CD4-positive, alpha-beta T cell treated with Interleukin-17A for 4 hours (primary cell): ENCODE results near the gene HBD.
"Not testable (repeated sequence)": the region's sequence is repeated elsewhere in the genome, so short reads cannot be mapped to it uniquely, and the experiment has no call there.

Experiments used
- DNase-seq: peaks from one replicate; pipeline ENCODE4 v3.0.0-alpha.2; 2020; ENCODE audit warnings: mixed read lengths

Gene HBD

DNA sequence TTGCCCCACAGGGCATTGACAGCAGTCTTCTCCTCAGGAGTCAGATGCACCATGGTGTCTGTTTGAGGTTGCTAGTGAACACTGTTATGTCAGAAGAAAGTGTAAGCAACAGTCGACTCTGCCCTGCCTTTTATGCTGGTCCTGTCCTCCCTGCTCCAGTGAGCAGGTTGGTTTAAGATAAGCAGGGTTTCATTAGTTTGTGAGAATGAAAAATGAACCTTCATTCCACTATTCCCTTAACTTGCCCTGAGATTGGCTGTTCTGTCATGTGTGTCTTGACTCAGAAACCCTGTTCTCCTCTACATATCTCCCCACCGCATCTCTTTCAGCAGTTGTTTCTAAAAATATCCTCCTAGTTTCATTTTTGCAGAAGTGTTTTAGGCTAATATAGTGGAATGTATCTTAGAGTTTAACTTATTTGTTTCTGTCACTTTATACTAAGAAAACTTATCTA is at the start of gene HBD:
Gene HBD, minus strand, starts transcription at position 103 of the 454 bp plus-strand sequence. Its CDS starts 50 bp downstream, at position 53.
- DNase-seq = no peak

DNA sequence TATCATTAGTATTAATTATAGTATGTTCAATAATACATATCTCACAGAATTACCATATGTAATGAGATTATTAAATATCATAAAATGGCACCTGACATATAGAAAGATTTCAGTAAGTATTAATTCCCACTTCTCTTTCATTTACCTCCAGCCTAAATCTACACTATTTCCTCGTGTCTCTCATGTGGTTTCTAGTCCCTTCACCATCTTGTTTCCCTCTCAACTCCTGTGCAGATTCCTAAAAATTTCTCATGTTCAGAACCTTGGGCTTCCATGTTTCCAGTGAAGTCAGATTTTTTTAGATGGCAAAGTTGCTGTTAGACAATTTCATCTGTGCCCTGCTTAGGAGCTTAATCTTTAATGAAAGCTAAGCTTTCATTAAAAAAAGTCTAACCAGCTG is 49.6 kb upstream of the HBD start:
- DNase-seq = no peak

DNA sequence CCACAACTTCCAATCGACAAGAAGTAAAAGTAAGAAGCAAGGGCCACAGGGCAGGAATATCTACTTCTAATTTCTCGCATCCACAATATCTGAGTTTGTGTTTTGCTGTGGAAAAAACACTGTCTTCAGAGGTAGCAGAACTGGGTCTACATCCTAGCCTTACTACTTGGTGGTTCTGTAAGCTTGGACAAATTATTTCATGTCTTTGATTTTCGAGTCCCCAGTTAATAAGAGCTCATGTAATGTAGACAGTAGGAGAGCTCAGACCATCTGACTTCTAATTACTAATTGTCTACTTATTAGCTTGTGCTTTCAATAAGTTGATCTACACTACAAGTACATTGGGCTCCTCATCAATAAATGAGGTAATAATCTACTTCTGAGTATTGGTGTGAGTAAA is 48.8 kb upstream of the HBD start:
- DNase-seq = no peak

DNA sequence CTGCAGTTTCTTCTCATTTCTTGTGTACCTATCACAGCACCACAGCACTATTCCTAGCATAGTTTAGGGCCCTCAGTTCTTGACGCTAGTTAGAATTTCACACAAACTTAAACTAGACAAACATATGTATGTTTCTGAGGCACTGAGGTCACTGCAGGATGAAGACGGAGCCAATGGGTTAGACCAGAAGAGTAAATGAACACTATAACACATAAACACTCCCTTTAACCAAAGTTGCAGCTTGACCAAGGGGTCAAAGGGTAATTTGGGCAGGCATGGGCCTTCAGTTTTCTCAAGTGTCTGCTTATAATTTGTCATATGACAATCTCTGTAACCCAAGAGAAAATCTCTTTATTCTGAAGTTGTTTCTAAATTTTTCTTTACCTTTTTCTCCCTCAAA is 48.3 kb upstream of the HBD start:
- no peak for DNase-seq

DNA sequence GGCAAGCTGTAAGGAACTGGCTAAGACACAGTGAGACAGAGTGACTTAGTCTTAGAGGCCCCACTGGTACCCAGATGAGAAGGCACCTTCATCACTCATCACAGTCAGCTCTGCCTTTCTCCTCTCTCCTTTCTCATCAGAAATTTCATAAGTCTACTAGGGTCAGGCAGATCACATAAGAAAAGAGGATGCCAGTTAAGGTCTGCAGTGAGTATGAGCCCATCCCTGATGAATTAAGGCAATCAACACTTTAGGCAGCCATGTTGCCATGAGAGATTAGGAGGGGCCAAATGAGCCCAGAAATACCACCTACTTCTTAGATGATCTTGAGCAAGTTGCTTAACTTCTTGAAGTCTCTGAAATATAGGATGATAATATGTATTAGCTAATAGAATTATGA is 47.3 kb upstream of the HBD start:
- no peak for DNase-seq

DNA sequence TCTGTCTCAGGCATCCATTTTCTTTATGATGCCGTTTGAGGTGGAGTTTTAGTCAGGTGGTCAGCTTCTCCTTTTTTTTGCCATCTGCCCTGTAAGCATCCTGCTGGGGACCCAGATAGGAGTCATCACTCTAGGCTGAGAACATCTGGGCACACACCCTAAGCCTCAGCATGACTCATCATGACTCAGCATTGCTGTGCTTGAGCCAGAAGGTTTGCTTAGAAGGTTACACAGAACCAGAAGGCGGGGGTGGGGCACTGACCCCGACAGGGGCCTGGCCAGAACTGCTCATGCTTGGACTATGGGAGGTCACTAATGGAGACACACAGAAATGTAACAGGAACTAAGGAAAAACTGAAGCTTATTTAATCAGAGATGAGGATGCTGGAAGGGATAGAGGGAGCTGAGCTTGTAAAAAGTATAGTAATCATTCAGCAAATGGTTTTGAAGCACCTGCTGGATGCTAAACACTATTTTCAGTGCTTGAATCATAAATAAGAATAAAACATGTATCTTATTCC is 46.4 kb upstream of the HBD start:
- no peak for DNase-seq

DNA sequence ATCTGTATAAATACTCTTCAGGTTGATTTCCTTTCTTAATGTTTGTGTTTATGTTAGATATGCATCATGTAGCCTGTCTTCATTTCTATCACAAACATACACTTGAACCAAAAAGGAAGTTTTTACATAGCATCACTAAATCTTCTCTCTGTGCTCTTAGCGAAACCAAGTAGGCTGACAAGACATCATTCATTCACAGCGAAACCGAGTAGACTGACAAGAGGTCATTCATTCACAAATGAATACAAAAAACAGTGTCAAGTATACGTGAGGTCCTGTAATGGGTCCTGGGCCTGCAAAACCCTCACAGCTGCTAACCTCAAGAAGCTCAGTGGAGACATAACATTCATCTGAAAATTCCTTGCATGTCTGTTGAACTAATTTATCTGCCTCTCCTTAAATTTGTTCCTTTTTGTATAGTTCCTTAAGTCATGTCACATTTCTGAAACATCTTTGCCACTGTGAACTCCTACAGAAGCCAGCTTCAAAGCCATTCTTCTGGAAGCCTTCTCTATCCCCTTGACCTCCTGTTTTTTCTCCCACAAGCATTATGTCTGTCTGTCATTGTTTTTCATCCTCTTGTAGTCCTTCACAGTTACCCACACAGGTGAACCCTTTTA is 45.3 kb upstream of the HBD start:
- DNase-seq = no peak

DNA sequence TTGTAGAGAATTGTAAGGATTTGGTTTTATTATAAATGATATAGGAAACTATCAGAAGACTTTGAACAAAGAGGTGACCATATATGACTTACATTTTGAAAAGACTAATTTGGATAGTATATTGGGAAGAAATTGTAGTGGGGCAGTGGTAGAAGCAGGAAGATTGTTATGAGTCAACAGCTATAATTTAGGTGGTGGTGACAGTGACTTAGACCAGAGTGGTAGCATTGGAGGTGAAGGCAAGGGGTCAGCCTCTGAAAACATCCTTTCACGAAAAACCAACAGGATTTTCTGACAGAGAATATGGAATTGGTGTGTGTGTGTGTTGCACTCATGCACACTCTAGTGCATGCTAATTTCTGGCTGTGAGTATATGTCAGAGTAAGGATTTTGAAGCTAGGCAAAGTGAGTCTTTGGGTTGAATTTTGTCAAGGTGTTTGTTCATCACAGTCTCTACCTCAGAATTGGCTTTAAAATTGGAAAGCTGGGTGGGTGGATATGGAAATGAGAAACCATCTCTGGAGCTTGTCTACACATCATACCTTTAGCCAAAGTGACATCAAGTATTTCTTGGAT is 43.6 kb upstream of the HBD start:
- DNase-seq = no peak

DNA sequence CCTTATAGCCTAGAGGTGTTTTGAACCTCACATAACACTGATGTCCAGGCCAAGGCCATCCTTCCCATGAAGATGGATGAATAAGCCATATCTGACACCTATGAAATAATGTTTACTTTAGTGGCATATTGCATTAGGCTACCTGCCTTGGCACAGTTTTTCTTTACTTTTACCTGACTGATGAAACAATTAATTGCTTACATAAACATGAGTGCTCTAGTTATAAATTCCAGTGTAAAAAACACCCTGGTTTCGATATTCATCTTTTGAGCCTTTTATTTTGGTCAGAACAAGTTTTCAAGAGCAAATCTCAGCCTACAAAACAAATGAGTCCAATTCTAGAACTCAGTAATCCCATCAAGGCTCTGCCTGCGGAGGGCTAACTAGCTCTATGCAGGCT is 42.4 kb upstream of the HBD start:
- DNase-seq = no peak

DNA sequence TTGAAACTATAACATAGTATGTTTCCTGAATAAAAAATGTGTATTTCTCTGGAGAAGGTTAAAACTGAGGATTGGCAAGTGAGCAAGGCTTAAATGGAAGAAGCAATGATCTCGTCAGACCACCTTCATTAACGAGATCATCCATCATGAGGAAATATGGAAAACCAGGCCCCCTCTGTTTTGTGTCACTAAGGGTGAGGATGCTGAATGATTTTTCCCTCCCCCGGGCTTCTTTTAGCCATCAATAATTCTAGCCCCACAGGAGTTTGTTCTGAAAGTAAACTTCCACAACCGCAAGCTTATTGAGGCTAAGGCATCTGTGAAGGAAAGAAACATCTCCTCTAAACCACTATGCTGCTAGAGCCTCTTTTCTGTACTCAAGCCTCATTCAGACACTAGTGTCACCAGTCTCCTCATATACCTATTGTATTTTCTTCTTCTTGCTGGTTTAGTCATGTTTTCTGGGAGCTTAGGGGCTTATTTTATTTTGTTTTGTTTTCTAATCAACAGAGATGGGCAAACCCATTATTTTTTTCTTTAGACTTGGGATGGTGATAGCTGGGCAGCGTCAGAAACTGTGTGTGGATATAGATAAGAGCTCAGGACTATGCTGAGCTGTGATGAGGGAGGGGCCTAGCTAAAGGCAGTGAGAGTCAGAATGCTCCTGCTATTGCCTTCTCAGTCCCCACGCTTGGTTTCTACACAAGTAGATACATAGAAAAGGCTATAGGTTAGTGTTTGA is 41.3 kb upstream of the HBD start:
- DNase-seq = no peak

DNA sequence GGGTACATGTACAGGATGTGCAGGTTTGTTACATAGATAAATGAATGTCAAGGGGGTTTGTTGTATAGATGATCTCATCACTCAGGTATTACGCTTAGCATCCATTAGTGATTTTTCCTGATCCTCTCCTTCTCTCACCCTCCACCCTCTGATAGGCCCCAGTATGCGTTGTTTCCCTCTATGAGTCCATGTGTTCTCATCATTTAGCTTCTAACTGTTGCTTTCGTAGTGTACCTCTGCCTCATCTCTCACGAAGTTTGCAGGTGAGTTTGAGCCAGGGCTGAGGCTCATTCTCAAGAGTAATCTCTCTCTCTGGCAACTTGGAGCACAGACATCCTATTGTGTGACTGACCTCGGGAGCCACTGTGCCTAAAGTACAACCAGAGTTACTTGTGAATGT is 40.1 kb upstream of the HBD start:
- DNase-seq = no peak

DNA sequence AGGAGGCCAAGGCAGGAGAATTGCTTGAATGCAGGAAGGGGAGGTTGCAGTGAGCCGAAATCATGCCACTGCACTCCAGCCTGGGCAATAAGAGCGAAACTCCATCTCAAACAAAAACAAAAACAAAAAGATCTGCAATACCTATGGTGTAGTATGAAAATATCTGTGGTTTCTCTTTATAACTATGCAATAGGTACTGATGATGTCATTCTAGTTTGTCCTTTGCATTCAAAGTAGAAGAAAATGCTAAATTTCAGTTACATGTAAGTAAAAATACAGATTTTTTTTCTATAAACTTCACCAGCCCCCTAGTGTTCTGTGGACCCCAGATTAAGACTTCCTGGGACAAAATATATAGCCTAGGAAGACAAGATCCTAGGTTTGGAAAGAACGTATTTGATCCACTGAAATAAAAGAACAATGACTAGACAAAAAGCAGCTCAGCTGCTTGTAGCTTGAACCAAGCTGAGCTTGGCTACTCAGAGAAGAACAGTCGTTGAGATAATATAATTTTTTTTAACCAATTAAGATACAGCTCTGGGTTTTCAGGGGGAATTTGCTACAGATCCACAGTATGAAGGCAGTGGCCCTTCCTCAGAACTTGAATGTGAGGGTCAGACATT is 38.2 kb upstream of the HBD start:
- no peak for DNase-seq

DNA sequence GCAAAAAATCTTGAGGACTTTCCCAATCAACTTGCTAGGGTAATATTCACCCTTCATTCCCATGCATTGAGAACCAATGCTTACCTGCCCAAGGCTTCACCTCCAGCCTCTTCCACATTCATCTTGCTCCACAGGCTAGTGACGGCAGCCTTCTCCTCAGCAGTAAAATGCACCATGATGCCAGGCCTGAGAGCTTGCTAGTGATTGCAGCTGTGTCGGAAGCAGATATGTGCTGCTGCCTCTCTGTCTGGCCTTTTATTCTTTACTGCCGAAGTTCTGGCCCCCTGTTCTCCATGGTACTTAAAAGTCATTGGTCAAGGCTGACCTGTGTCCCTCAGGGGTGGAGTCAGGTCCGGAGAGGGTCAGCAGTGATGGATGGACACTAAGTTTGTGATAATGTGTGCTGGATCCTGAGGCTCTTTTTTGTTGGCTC is 35.4 kb upstream of the HBD start, which contains the start of gene HBE1:
Gene HBE1, minus strand, starts transcription at position 231 of the 433 bp plus-strand sequence. Its CDS starts 55 bp downstream, at position 176.
- DNase-seq = no peak

DNA sequence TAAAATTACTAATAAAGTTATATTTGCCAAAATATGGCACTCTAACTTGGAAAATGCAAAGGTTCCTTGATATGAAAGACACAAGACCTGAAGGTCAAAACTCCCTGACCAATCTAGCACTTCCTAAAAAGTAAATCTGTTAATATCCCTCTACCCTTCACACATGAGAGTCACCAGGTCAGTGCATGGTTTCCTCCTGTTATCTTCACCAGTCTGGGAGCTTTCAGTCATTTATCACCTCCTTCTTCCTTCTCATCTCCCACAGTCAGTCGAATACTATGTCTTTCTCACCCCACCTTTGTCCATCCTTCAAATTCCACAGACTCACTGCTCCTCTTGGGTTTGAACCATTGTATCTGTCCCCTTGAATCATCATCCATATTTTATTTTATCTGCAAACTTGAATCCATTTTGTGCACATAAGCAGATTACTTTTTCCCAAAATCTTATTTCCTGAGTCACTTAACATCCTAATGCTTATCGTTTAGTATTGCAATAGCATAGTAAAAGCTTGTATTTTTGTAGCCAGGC is 32.8 kb upstream of the HBD start:
- no peak for DNase-seq

DNA sequence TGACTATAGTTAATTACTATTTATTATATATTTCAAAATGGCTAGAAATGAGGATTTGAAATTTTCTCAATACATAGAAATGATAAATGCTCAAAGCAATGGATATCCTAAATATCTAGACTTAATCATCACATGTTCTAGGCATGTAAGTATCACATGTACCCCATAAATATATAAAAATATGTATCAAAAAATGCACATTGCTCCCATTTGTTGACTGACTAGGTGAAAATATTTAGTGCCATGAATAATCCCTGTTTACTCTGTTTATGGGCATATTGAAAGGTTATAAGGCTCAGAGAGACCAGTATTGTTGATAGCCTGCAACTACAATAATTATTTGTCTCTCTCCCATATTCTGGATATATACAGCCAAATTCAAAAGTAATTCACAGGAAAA is 32.3 kb upstream of the HBD start:
- DNase-seq = no peak

DNA sequence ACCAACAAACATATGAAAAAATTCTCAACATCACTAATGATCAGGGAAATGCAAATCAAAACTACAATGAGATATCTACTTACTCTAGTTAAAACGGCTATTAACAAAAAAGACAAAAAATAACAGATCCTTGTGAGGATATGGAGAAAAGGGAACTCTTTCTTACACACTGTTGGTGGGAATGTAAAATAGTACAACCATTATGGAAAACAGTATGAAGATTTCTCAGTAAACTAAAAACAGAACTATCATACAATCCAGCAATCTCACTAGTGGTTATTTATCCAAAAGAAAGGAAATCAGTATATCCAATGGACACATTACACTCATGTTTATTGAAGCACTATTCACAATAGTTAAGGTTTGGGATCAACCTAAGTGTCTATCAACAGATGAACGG is 31.5 kb upstream of the HBD start:
- DNase-seq = no peak

DNA sequence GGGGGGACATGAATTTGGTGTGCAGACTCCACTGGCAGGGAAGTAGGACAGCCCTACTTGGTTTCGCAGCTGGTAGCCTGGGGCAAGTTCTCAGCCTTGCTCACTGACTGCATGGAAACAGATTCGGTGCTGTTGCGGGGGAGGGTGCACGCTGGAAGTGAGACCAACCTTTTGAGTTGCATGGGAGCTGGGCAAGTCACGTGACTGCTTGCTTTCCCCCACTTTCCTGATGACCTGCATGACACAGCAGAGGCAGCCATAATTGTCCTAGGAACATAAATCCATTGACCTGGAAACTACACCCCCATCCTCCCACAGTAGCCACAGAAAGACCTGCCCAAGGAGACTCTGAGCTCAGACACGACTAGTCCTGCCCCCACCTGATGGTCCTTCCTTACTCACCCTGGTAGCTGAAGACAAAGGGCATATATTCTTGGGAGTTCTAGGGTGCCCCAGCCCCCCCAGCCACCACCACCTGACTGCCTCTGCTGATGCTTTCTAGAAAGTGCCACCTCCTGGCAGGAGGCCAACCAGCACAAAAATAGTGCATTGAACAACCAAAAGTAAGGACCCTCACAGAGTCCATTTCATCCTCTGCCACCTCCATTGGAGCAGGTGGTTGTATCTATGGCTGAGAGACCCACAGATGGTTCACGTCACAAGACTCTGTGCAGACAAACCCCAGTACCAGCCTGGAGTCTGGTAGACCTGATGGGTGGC is 24.4 kb upstream of the HBD start:
- no peak for DNase-seq

DNA sequence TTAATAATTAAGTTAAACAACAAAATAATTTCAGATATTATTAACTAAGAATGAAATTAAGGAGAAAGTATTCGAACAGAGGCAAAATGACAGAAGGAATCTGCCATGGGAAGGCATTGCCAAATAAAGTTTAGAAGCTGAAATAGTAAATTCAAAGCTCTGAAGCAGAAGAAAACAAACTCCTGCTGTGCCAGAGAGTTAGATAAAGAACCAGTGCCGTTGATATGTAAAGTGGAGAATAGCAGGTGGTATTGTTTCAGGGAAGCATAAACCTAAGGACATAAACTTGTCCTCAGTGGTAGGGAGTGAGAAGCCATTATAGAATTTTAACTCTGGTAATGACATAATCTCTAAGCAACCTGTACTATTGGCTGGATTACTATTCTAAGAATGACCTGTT is 23.0 kb upstream of the HBD start:
- no peak for DNase-seq

DNA sequence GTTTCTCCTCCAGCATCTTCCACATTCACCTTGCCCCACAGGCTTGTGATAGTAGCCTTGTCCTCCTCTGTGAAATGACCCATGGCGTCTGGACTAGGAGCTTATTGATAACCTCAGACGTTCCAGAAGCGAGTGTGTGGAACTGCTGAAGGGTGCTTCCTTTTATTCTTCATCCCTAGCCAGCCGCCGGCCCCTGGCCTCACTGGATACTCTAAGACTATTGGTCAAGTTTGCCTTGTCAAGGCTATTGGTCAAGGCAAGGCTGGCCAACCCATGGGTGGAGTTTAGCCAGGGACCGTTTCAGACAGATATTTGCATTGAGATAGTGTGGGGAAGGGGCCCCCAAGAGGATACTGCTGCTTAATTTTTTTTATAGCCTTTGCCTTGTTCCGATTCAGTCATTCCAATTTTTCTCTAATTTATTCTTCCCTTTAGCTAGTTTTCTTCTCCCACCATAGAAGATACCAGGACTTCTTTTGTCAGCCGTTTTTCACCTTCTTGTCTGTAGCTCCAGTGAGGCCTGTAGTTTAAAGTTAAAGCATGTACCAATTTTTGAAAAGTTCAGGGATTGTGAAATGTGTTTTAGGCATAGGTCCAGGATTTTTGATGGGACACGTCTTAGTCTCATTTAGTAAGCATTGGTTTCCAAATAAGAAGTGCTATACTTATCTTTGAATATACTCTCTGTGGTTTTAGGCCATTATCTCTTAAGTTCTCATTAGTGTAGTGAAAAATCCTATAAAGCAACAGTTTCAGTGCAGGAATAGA is 20.5 kb upstream of the HBD start, which contains the start of gene HBG2:
Gene HBG2, minus strand, starts transcription at position 136 of the 768 bp plus-strand sequence. Its CDS starts 53 bp downstream, at position 83.
- DNase-seq = not testable (repeated sequence)

DNA sequence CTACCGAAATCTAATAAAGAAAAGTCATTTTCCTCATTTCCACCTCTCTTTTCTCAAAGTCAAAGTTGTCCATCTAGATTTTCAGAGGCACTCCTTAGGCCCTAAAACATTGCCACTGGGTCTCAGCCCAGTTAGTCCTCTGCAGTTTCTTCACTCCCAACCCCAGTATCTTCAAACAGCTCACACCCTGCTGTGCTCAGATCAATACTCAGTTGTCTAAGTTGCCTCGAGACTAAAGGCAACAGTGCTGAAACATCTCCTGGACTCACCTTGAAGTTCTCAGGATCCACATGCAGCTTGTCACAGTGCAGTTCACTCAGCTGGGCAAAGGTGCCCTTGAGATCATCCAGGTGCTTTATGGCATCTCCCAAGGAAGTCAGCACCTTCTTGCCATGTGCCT is 19.7 kb upstream of the HBD start:
- DNase-seq = not testable (repeated sequence)

DNA sequence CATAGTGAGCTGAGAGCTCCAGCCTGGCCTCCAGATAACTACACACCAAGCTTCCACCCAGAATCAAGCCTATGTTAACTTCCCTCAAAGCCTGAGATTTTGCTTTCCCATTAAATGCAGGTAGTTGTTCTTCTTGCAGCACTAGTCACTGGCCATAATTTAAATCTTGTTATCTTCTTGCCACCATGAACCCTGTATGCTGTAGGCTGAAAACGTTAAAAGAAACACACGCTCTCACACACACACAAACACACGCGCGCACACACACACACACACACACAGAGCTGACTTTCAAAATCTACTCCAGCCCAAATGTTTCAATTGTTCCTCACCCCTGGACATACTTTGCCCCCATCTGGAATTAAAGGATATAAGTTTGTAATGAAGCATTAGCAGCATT is 19.2 kb upstream of the HBD start:
- not testable (repeated sequence) for DNase-seq

DNA sequence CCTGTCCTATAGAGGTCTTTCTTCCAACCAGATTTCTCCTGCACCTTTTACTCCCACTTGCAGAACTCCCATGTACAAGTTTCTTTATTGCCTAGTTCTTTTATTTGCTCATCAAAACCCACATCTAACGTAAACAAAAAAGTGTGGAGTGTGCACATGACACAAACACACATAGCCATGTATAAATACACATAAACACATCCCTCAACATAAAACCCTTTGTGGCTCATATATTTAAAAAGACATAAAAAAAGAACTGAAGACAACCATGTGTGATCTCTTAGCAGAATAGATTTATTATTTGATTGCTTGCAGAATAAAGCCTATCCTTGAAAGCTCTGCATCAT is 18.6 kb upstream of the HBD start:
- DNase-seq = no peak
